NCI-H2029 treated with DMSO at 0.1 percent for 48 hours (cell line): ENCODE data around the gene SMAD6.
"Not testable (repeated sequence)": the region's sequence is repeated elsewhere in the genome, so short reads cannot be mapped to it uniquely, and the experiment has no call there.

Source experiments
- DNase-seq: peaks from one replicate; lab custom pipeline; 2025; lab: John Stamatoyannopoulos, UW

Gene SMAD6

GRCh38 chr15:66677336-66677735 lies 24.7 kb upstream of the SMAD6 start:
- no peak for DNase-seq

GRCh38 chr15:66679061-66679656 lies 22.9 kb upstream of the SMAD6 start:
- DNase-seq: no peak

DNA sequence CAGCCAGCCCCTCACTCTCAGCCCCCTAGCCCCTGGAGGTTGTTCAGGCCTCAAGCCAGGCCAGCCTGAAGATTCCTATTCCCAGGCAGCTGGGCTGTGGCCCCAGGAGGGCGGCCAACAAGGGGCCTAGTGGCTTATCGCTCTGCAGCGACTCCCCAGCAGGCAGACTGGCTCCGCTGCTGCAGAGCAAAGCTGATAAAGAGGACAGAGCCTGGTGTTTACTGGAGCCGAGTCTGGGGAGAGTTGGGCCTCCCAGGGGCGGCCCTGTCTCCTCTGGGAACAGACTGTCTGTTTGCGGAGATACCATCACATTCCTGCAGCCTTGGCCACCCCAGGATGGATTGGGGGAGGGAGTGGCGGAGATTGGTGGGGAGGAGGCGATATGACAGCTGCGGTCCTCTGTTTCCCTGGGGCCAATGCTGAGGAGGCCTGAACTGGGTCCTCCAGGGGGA lies 22.4 kb upstream of the SMAD6 start:
- DNase-seq: no peak

GRCh38 chr15:66680502-66680901 lies 21.5 kb upstream of the SMAD6 start:
- DNase-seq: no peak

DNA sequence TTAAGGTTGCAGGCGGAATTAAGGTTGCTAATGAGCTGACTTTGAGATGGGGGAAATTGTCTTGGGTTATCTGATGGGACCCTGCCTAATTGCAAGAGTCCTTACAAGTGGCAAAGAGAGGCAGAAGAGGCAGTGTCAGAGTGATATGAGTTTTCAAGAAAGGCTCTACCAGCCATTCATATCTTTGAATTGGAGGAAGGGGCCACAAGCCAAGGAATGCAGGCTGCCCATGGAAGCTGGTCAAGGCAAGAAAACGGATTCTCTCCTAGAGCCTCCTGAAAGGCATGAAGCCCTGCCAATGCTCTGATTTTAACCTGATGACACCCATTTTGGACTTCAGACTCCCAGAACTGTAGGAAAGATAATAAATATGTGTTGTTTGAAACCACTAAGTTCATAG lies 20.6 kb upstream of the SMAD6 start:
- no peak for DNase-seq

- no peak for DNase-seq
Observed at GRCh38 chr15:66682246-66682645, 19.8 kb upstream of the SMAD6 start.

DNA sequence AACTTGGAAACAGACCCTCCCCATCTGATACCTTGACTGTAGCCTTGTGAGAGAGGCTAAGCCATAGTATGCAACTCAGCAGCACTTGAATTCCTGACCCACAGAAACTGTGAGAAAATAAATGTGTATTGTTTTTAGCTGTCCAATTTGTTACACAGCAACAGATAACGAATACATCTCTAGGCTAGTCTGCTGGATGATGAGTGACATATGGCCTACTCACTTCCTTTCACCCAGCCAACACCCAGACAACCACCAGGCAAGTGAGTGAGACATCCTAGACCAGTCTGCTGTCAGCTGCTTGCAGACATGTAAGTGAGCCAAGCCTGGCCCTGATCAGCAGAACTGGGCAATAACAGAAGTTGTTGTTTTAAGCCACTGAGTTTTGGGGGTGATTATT lies 19.2 kb upstream of the SMAD6 start:
- no peak for DNase-seq

- no peak for DNase-seq
Observed at GRCh38 chr15:66684136-66684681, 17.8 kb upstream of the SMAD6 start.

DNA sequence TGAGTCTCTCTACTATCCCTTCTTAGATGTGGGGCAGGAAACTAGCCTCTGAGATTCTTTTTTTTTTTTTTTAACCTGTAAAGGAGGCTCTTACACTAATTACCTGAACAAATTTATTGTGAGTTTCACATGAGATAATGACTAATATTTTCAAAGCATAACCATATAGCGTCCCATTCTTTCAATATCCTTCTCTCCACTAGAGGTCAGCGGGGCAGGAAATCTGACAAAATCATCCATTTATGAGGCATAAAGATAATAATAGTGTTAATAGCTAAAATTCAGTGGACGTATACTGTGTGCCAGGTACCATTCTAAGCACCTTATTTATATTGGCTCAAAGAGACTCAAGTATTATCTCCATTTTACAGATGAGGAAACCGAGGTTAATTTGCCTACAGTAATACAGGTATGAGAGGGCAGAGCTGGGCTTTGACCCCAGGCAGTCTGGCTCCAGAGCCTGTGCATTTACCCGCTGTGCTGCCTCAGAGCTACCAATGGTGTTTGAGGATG lies 16.3 kb upstream of the SMAD6 start:
- no peak for DNase-seq

DNA sequence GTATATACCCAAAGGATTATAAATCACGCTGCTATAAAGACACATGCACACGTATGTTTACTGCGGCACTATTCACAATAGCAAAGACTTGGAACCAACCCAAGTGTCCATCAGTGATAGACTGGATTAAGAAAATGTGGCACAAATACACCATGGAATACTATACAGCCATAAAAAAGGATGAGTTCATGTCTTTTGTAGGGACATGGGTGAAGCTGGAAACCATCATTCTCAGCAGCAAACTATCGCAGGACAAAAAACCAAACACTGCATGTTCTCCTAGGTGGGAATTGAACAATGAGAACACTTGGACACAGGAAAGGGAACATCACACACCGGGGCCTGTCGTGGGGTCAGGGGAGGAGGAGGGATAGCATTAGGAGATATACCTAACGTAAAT lies 11.1 kb upstream of the SMAD6 start:
- DNase-seq: not testable (repeated sequence)

- no peak for DNase-seq
Observed at GRCh38 chr15:66691727-66692126, 10.3 kb upstream of the SMAD6 start.

DNA sequence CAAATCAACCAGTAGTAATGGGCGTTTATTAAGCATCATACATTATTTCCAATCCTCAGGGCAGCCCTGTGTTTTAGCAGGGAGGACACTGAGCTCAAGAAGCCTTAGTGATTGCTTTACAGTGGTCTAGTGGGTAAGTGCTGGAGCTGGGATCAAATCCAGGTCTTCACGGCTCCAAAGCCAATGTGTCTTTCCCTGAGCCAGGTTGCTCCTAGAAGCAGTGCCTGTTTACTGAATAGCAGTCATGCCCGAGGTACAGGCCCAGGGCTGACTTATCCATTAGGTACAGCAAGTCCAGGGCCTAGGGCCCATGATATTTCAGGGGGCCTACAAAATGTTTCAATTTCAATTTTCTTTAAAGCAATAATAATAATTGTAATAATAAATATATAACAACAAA lies 9.6 kb upstream of the SMAD6 start:
- no peak for DNase-seq

GRCh38 chr15:66692808-66693596 lies 9.0 kb upstream of the SMAD6 start:
- no peak for DNase-seq

DNA sequence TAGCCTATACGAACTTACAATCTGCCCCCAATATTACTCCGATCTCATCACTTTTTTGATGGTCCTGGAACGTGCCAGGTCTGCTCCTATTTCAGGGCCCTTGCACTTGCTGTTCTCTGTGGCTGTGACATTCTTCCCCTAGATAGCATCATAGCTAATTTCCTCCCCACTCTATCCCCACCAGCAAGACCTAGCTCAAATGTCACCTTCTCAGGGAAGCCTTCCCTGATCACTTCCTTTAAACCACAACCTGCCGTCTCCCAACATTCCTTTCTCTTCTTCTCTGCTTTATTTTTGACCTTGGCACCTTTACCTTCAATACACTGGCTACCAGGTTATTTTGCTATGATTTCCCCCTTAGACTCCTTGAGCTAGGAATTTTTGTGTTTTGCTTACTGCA lies 5.3 kb upstream of the SMAD6 start:
- no peak for DNase-seq

DNA sequence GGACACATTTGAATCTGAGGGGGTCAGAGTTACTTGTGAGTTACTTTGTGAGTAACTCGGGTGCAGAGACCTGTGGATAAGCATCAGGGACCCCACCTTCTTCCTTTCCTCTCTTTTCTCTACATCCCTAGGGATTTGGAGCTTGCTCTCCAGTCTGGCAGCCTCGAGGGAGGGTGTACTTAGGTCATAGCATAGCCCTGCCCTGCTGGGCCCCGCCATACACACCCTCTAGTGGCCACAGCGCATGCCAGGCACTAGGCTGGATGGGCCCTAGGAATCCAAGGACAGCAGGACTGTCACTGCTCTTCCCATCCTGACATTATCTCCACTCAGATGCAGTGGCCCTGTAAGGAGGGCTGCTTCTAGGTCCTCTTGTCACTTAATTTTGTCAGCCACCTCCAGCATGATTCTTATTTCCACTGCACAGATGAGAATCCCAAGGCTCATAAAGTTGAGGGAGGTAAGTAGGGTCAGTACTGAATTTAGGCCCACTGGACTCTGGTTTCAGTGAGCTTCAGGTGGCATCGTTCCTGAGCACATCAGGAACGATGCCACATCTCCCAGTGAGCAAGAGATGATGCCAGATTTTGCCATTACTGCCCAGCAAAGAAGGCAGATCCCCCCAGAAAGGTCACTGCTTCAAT lies 3.6 kb upstream of the SMAD6 start:
- no peak for DNase-seq

- no peak for DNase-seq
Observed at GRCh38 chr15:66698971-66699370, 3.1 kb upstream of the SMAD6 start.

GRCh38 chr15:66700412-66700801 lies 1.6 kb upstream of the SMAD6 start:
- DNase-seq: no peak

GRCh38 chr15:66700802-66701421 lies 1.1 kb upstream of the SMAD6 start:
- DNase-seq: peak; percentile 23

GRCh38 chr15:66701422-66702034 lies 508 bp upstream of the SMAD6 start:
- no peak for DNase-seq

GRCh38 chr15:66702787-66703539 lies 927 bp downstream of the SMAD6 start:
- no peak for DNase-seq

GRCh38 chr15:66703540-66703941 lies 1.5 kb downstream of the SMAD6 start:
- no peak for DNase-seq
